ENCODE data around the gene STPG4. TPM values are rescaled to one million over a fixed set of nuclear protein-coding genes. Genes with fewer than 3 reads are reported as not detected.

Gene STPG4
- total RNA-seq, 1 donor from 2014 or later = not detected

GRCh38 chr2:47083005-47083404 lies 72.1 kb downstream of the STPG4 start:
- DNase-seq (ENCODE audit: low read depth) = no peak
- no peak overlapping the region for H3K4me3 ChIP-seq (ENCODE audit: low read depth, low read length)
- no peak for TF ChIP-seq CTCF (conservative IDR thresholded peaks at IDR 0.05; ENCODE audit: low read depth, low read length)

GRCh38 chr2:47080888-47081301 lies 74.2 kb downstream of the STPG4 start:
- no peak for DNase-seq (ENCODE audit: low read depth)
- no peak overlapping the region for H3K4me3 ChIP-seq (ENCODE audit: low read depth, low read length)
- no peak for TF ChIP-seq CTCF (conservative IDR thresholded peaks at IDR 0.05; ENCODE audit: low read depth, low read length)

- DNase-seq (ENCODE audit: low read depth) = no peak
- TF ChIP-seq CTCF (conservative IDR thresholded peaks at IDR 0.05; ENCODE audit: low read depth, low read length) = no peak
- H3K4me3 ChIP-seq (ENCODE audit: low read depth, low read length) = no peak overlapping the region
These were observed 75.3 kb downstream of the STPG4 start for GRCh38 chr2:47079515-47080412.

GRCh38 chr2:47078541-47079482 lies 76.3 kb downstream of the STPG4 start:
- TF ChIP-seq CTCF (conservative IDR thresholded peaks at IDR 0.05; ENCODE audit: low read depth, low read length) = no peak
- DNase-seq (ENCODE audit: low read depth) = no peak
- no peak overlapping the region for H3K4me3 ChIP-seq (ENCODE audit: low read depth, low read length)

- no peak for DNase-seq (ENCODE audit: low read depth)
- no peak for TF ChIP-seq CTCF (conservative IDR thresholded peaks at IDR 0.05; ENCODE audit: low read depth, low read length)
- no peak overlapping the region for H3K4me3 ChIP-seq (ENCODE audit: low read depth, low read length)
These were observed 77.5 kb downstream of the STPG4 start for GRCh38 chr2:47077442-47078117.

- DNase-seq (ENCODE audit: low read depth) = peak; percentile 78
- no peak for TF ChIP-seq CTCF (conservative IDR thresholded peaks at IDR 0.05; ENCODE audit: low read depth, low read length)
These were observed 78.3 kb downstream of the STPG4 start for GRCh38 chr2:47076586-47077441.

More at GRCh38 chr2:47076586-47077441, 78.3 kb downstream of the STPG4 start:
- H3K4me3 ChIP-seq (ENCODE audit: low read depth, low read length) = no peak overlapping the region
